HG03066 (cell line): ENCODE results near the gene GNAS-AS1.

Source experiments
- ATAC-seq: cut with Tn5 transposase; IDR thresholded peaks from one replicate; pipeline ENCODE4 v1.9.1; 2021; ENCODE audit warnings: low read depth; ENCODE audit not compliant: unreplicated experiment

Gene GNAS-AS1

GRCh38 chr20:58811334-58811733 is 39.4 kb downstream of the GNAS-AS1 start:
- no peak for ATAC-seq

- ATAC-seq: no peak
These were observed 39.8 kb downstream of the GNAS-AS1 start for GRCh38 chr20:58810879-58811250.

- no peak for ATAC-seq
These were observed 40.4 kb downstream of the GNAS-AS1 start for GRCh38 chr20:58810116-58810878.

- no peak for ATAC-seq
These were observed 42.2 kb downstream of the GNAS-AS1 start for GRCh38 chr20:58808271-58809046.

- ATAC-seq: no peak
These were observed 42.9 kb downstream of the GNAS-AS1 start for GRCh38 chr20:58807801-58808200.

GRCh38 chr20:58803533-58803932 is 47.2 kb downstream of the GNAS-AS1 start:
- ATAC-seq: no peak

GRCh38 chr20:58802061-58802460 is 48.6 kb downstream of the GNAS-AS1 start:
- no peak for ATAC-seq

- no peak for ATAC-seq
These were observed 50.4 kb downstream of the GNAS-AS1 start for GRCh38 chr20:58800134-58800871.

- no peak for ATAC-seq
These were observed 53.0 kb downstream of the GNAS-AS1 start for GRCh38 chr20:58797371-58798338.

GRCh38 chr20:58795923-58796245 is 54.8 kb downstream of the GNAS-AS1 start:
- ATAC-seq: no peak

- ATAC-seq: no peak
These were observed 55.4 kb downstream of the GNAS-AS1 start for GRCh38 chr20:58795181-58795922.

GRCh38 chr20:58794510-58795180 is 56.1 kb downstream of the GNAS-AS1 start:
- ATAC-seq: no peak

- no peak for ATAC-seq
These were observed 56.9 kb downstream of the GNAS-AS1 start for GRCh38 chr20:58793512-58794420.

GRCh38 chr20:58792426-58792825 is 58.3 kb downstream of the GNAS-AS1 start:
- ATAC-seq: no peak

- no peak for ATAC-seq
These were observed 59.4 kb downstream of the GNAS-AS1 start for GRCh38 chr20:58791286-58791685.

GRCh38 chr20:58790454-58790853 is 60.2 kb downstream of the GNAS-AS1 start:
- no peak for ATAC-seq

- ATAC-seq: no peak
These were observed 61.7 kb downstream of the GNAS-AS1 start for GRCh38 chr20:58788896-58789544.
